CD4-positive, alpha-beta memory T cell (primary cell): ENCODE data around the gene FAM229A. TPM values are rescaled to one million over a fixed set of nuclear protein-coding genes. Genes with fewer than 3 reads are reported as not detected.
A peak's percentile ranks its signal among the peaks of the same experiment; 100 is the strongest.

Source experiments
- CTCF ChIA-PET: fragments of 350-600 bp; sonication (Branson Sonifier 250); formaldehyde crosslinking; loops from one replicate; lab custom pipeline; 2021; ENCODE audit warnings: inconsistent platforms; ENCODE audit not compliant: partially characterized antibody; lab: Charles Lee
- POLR2A ChIA-PET: fragments of 350-600 bp; sonication (Branson Sonifier 250); formaldehyde crosslinking; loops from one replicate; lab custom pipeline; 2021; ENCODE audit not compliant: partially characterized antibody; lab: Charles Lee
- DNase-seq, 5 donors: peaks; one replicate each; pipeline versions ENCODE4 v3.0.0 to v3.0.0-alpha.2; 2020 to 2022; ENCODE audit warnings: mixed read lengths in 1 of 5
- H3K27ac ChIP-seq: one replicate; pipeline ENCODE4 v1.7.0; 2013; ENCODE audit warnings: low read depth, low read length
- H3K27me3 ChIP-seq: 2 replicates; pipeline ENCODE4 v1.7.0; 2013; ENCODE audit warnings: mild to moderate bottlenecking, low read length, moderate library complexity; ENCODE audit not compliant: insufficient read depth
- H3K36me3 ChIP-seq: 2 replicates; pipeline ENCODE4 v1.7.0; 2013; ENCODE audit warnings: mild to moderate bottlenecking, low read length, moderate library complexity; ENCODE audit not compliant: insufficient read depth
- H3K4me1 ChIP-seq: 2 replicates; pipeline ENCODE4 v1.7.0; 2013; ENCODE audit warnings: mild to moderate bottlenecking, low read length, moderate library complexity; ENCODE audit not compliant: insufficient read depth
- H3K4me3 ChIP-seq, 2 donors: one replicate each; pipeline ENCODE4 v1.7.0; 2013; ENCODE audit warnings: low read length in 2 of 2, mild to moderate bottlenecking in 1 of 2
- H3K9me3 ChIP-seq, 2 donors: one replicate each; pipeline ENCODE4 v1.7.0; 2013; ENCODE audit warnings: low read length in 2 of 2, control low read depth in 1 of 2; ENCODE audit not compliant: control insufficient read depth in 1 of 2
- H3K27ac Mint-ChIP-seq, 7 donors: one replicate each; pipeline ENCODE4 v1.8.0; 2020 to 2021; ENCODE audit warnings: mixed read lengths in 7 of 7, mild to moderate bottlenecking in 6 of 7, inconsistent platforms in 3 of 7, moderate library complexity in 3 of 7
- H3K27me3 Mint-ChIP-seq, 2 donors: one replicate each; pipeline ENCODE4 v1.8.0; 2020 to 2021; ENCODE audit warnings: mixed read lengths in 2 of 2
- H3K36me3 Mint-ChIP-seq, 2 donors: one replicate each; pipeline ENCODE4 v1.8.0; 2020 to 2021; ENCODE audit warnings: mixed read lengths in 2 of 2, inconsistent platforms in 1 of 2, mild to moderate bottlenecking in 1 of 2
- H3K4me1 Mint-ChIP-seq, 4 donors: one replicate each; pipeline ENCODE4 v1.8.0; 2020 to 2021; ENCODE audit warnings: mixed read lengths in 4 of 4, mild to moderate bottlenecking in 1 of 4
- H3K4me3 Mint-ChIP-seq, 8 donors: one replicate each; pipeline ENCODE4 v1.8.0; 2020 to 2021; ENCODE audit warnings: mixed read lengths in 8 of 8, mild to moderate bottlenecking in 7 of 8, moderate library complexity in 6 of 8, inconsistent platforms in 3 of 8
- H3K9me3 Mint-ChIP-seq, 8 donors: one replicate each; pipeline ENCODE4 v1.8.0; 2020 to 2021; ENCODE audit warnings: mixed read lengths in 8 of 8, mild to moderate bottlenecking in 5 of 8, inconsistent platforms in 3 of 8, moderate library complexity in 1 of 8
- intact Hi-C: fragments of 100-400 bp; cut with micrococcal nuclease; formaldehyde crosslinking; loops from one replicate; pipeline ENCODE4 v1.15.1; 2023
- polyA plus RNA-seq, 2 donors: library from polyadenylated mRNA; unstranded; fragments of 300-500 nt; fragmentation: Illumina TruSeq; gene quantifications; one replicate each; pipeline ENCODE4 v1.2.3, GENCODE V29; 2021
- total RNA-seq, 2 experiments: library from RNA; stranded (reverse); gene quantifications; one replicate each; pipeline ENCODE4 v1.2.3, GENCODE V29; 2021

The FAM229A gene
- total and polyA plus RNA-seq, 4 experiments from 2014 or later: 0.39 to 34.6 (median 32.2) TPM; not detected in 1

- Mint-ChIP-seq H3K27me3 (no peaks in the 10 kb centered on the region), H3K27ac (peak overlapping the region in 6 of 7 donors; percentile 54 to 92 (median 66)), H3K4me1 (peaks cover 26 to 44% (median 34%) of the 10 kb centered on the region in 4 donors), H3K9me3 (peaks cover 0 to 3% (median 0%) of the 10 kb centered on the region in 8 donors), H3K4me3 (peak overlapping the region; percentile 62 to 81 (median 72)), H3K36me3 (peaks cover 10 to 21% of the 10 kb centered on the region in 2 donors)
- Histone ChIP-seq H3K4me1 (peaks cover 40% of the 10 kb centered on the region), H3K36me3 (peaks cover 12% of the 10 kb centered on the region), H3K27ac (no peak overlapping the region), H3K4me3 (peak overlapping the region in 1 of 2 donors; percentile 45), H3K9me3 (no peaks in the 10 kb centered on the region), H3K27me3 (no peaks in the 10 kb centered on the region)
- ChIA-PET POLR2A (interaction anchor here (0.8 to 8.5 kb wide), 39 partner anchors 9 to 314 kb away, joined by 3 to 173 read pairs (median 6); partner anchors contain the start of genes BSDC1, CCDC28B, EIF3I and FAM229A), CTCF (interaction anchor here (0.7 to 2.1 kb wide), 16 partner anchors 9 to 124 kb away, joined by 3 to 13 read pairs (median 5); partner anchors contain the start of genes BSDC1 and LCK)
- no peak for DNase-seq
- intact Hi-C loops: loop anchor here (1.0 to 2.0 kb wide), 2 partner anchors 15 to 58 kb away; partner anchors contain the start of gene BSDC1
Measured at GRCh38 chr1:32336591-32336932, 25.7 kb downstream of the FAM229A start.

GRCh38 chr1:32335790-32336590 is 26.3 kb downstream of the FAM229A start, which contains the start of gene MARCKSL1:
Gene MARCKSL1, minus strand, starts transcription at chr1:32336233. Its CDS starts 200 bp downstream, at chr1:32336033.
- peaks cover 16 to 27% of the 10 kb centered on the region in 2 donors for H3K36me3 Mint-ChIP-seq
- Histone ChIP-seq H3K4me1 (peaks cover 40% of the 10 kb centered on the region), H3K9me3 (no peaks in the 10 kb centered on the region), H3K27me3 (no peaks in the 10 kb centered on the region), H3K36me3 (peaks cover 17% of the 10 kb centered on the region), H3K27ac (peak within 1 kb of the TSS; percentile 45), H3K4me3 (peak within 1 kb of the TSS; percentile 29 to 48)
- peak within 1 kb of the TSS; percentile 83 to 92 (median 87) for H3K4me3 Mint-ChIP-seq
- CTCF ChIA-PET: interaction anchor here (0.7 to 2.1 kb wide), 16 partner anchors 9 to 124 kb away, joined by 3 to 13 read pairs (median 5); partner anchors contain the start of genes BSDC1 and LCK
- peaks cover 0 to 3% (median 0%) of the 10 kb centered on the region in 8 donors for H3K9me3 Mint-ChIP-seq
- intact Hi-C loops: loop anchor here (1.0 to 2.0 kb wide), 8 partner anchors 15 to 121 kb away; partner anchors contain the start of genes BSDC1 and HDAC1
- H3K27ac Mint-ChIP-seq: peak within 1 kb of the TSS; percentile 31 to 95 (median 85)
- DNase-seq: peak; percentile 82 to 85 (median 85)
- no peaks in the 10 kb centered on the region for H3K27me3 Mint-ChIP-seq
- POLR2A ChIA-PET: interaction anchor here (0.6 to 8.5 kb wide), 49 partner anchors 9 to 315 kb away, joined by 3 to 173 read pairs (median 5); partner anchors contain the start of genes BSDC1, CCDC28B, EIF3I and FAM229A
- peaks cover 26 to 44% (median 34%) of the 10 kb centered on the region in 4 donors for H3K4me1 Mint-ChIP-seq

GRCh38 chr1:32335535-32335789 is 26.8 kb downstream of the FAM229A start:
- Histone ChIP-seq H3K4me1 (peaks cover 40% of the 10 kb centered on the region), H3K9me3 (no peaks in the 10 kb centered on the region), H3K27me3 (no peaks in the 10 kb centered on the region), H3K4me3 (peak overlapping the region in 1 of 2 donors; percentile 48), H3K36me3 (peaks cover 22% of the 10 kb centered on the region), H3K27ac (peak overlapping the region; percentile 45)
- Mint-ChIP-seq H3K36me3 (peaks cover 19 to 32% of the 10 kb centered on the region in 2 donors), H3K4me1 (peaks cover 26 to 44% (median 35%) of the 10 kb centered on the region in 4 donors), H3K9me3 (peaks cover 0 to 3% (median 0%) of the 10 kb centered on the region in 8 donors), H3K27ac (no peak overlapping the region), H3K4me3 (peak overlapping the region in 6 of 8 donors; percentile 48 to 86 (median 84)), H3K27me3 (no peaks in the 10 kb centered on the region)
- ChIA-PET POLR2A (interaction anchor here (0.6 to 8.5 kb wide), 39 partner anchors 13 to 315 kb away, joined by 3 to 173 read pairs (median 6); partner anchors contain the start of genes BSDC1, CCDC28B, FAM229A and HDAC1), CTCF (interaction anchor here (1.0 to 2.1 kb wide), 12 partner anchors 11 to 123 kb away, joined by 3 to 13 read pairs (median 7); no protein-coding TSS in a partner anchor)
- intact Hi-C loops: loop anchor here (1.0 to 2.0 kb wide), 6 partner anchors 15 to 120 kb away; partner anchors contain the start of gene HDAC1
- no peak for DNase-seq

GRCh38 chr1:32334864-32335534 is 27.3 kb downstream of the FAM229A start:
- Mint-ChIP-seq H3K4me3 (peak overlapping the region; percentile 83 to 92 (median 87)), H3K27me3 (no peaks in the 10 kb centered on the region), H3K27ac (peak overlapping the region; percentile 31 to 95 (median 83)), H3K4me1 (peaks cover 26 to 44% (median 35%) of the 10 kb centered on the region in 4 donors), H3K36me3 (peaks cover 21 to 37% of the 10 kb centered on the region in 2 donors), H3K9me3 (peaks cover 0 to 3% (median 0%) of the 10 kb centered on the region in 8 donors)
- ChIA-PET POLR2A (interaction anchor here (0.6 to 8.5 kb wide), 34 partner anchors 12 to 227 kb away, joined by 3 to 173 read pairs (median 8); partner anchors contain the start of genes BSDC1, CCDC28B, HDAC1 and KPNA6), CTCF (interaction anchor here (1.1 to 2.1 kb wide), 7 partner anchors 12 to 121 kb away, joined by 3 to 13 read pairs (median 7); no protein-coding TSS in a partner anchor)
- intact Hi-C loops: loop anchor here (1.0 to 2.0 kb wide), 6 partner anchors 14 to 120 kb away; partner anchors contain the start of gene HDAC1
- H3K27me3 ChIP-seq: no peaks in the 10 kb centered on the region
- peaks cover 40% of the 10 kb centered on the region for H3K4me1 ChIP-seq
- peaks cover 25% of the 10 kb centered on the region for H3K36me3 ChIP-seq
- peak overlapping the region; percentile 45 for H3K27ac ChIP-seq
- H3K9me3 ChIP-seq: no peaks in the 10 kb centered on the region
- peak; percentile 67 to 71 (median 68) for DNase-seq
- peak overlapping the region; percentile 29 to 48 for H3K4me3 ChIP-seq

GRCh38 chr1:32334274-32334861 is 27.9 kb downstream of the FAM229A start:
- H3K4me1 ChIP-seq: peaks cover 40% of the 10 kb centered on the region
- H3K36me3 ChIP-seq: peaks cover 29% of the 10 kb centered on the region
- H3K4me3 Mint-ChIP-seq: peak overlapping the region; percentile 78 to 92 (median 87)
- peaks cover 0 to 3% (median 0%) of the 10 kb centered on the region in 8 donors for H3K9me3 Mint-ChIP-seq
- H3K9me3 ChIP-seq: no peaks in the 10 kb centered on the region
- H3K36me3 Mint-ChIP-seq: peaks cover 27 to 43% of the 10 kb centered on the region in 2 donors
- no peaks in the 10 kb centered on the region for H3K27me3 ChIP-seq
- H3K27ac Mint-ChIP-seq: peak overlapping the region; percentile 31 to 95 (median 75)
- DNase-seq: no peak
- H3K4me1 Mint-ChIP-seq: peaks cover 26 to 44% (median 35%) of the 10 kb centered on the region in 4 donors
- intact Hi-C loops: loop anchor here (2.0 kb wide), 1 partner anchor 14 kb away; no protein-coding TSS in a partner anchor
- H3K27me3 Mint-ChIP-seq: no peaks in the 10 kb centered on the region
- ChIA-PET POLR2A (interaction anchor here (0.6 to 8.5 kb wide), 6 partner anchors 12 to 105 kb away, joined by 4 to 173 read pairs (median 6); no protein-coding TSS in a partner anchor), CTCF (interaction anchor here (0.8 to 2.3 kb wide), 3 partner anchors 44 to 118 kb away, joined by 3 to 9 read pairs (median 5); no protein-coding TSS in a partner anchor)
- peak overlapping the region in 1 of 2 donors; percentile 48 for H3K4me3 ChIP-seq
- no peak overlapping the region for H3K27ac ChIP-seq
